ENCODE measurements around the gene FAM162A. TPM values are rescaled to one million over a fixed set of nuclear protein-coding genes. Genes with fewer than 3 reads are reported as not detected.

The FAM162A gene
- total RNA-seq (2014; rRNA removed; shearing (Covaris generic)) = 28.5 and 50.6 TPM in 2 replicates

GRCh38 chr3:122383771-122384697 is at the start of gene FAM162A:
FAM162A (plus strand) TSS chr3:122384182; CDS start chr3:122384266, 84 bp downstream.

GRCh38 chr3:122382888-122383666 is 905 bp upstream of the FAM162A start, which contains the start of gene MIX23:
MIX23 (minus strand) TSS chr3:122383231; CDS start chr3:122383224, 7 bp downstream.

GRCh38 chr3:122415762-122416654 is 32.0 kb downstream of the FAM162A start, which contains the start of gene WDR5B:
WDR5B (minus strand) TSS chr3:122416062; CDS start chr3:122415528, 534 bp downstream.

Small RNA genes within 50 kb of the gene (small RNA-seq; reads per million reads assigned to genes)
- not detected for gene AC083798.1

Other genes with a start within 250 kb of the FAM162A start
- not detected in 2 replicates for gene CASR, start 200.5 kb upstream of the FAM162A start, total RNA-seq (2014; rRNA removed; shearing (Covaris generic))
- gene CSTA, start 58.9 kb upstream of the FAM162A start, total RNA-seq (2014; rRNA removed; shearing (Covaris generic)) = not detected in 2 replicates
- 92.6 and 114 TPM in 2 replicates for gene MIX23, start 951 bp upstream of the FAM162A start, total RNA-seq (2014; rRNA removed; shearing (Covaris generic))
- gene WDR5B, start 31.9 kb downstream of the FAM162A start, total RNA-seq (2014; rRNA removed; shearing (Covaris generic)) = 3.5 and 4.3 TPM in 2 replicates
- gene KPNA1, start 130.8 kb downstream of the FAM162A start, total RNA-seq (2014; rRNA removed; shearing (Covaris generic)) = 22.9 and 24.0 TPM in 2 replicates
- 7.2 and 7.6 TPM in 2 replicates for gene PARP9, start 180.1 kb downstream of the FAM162A start, total RNA-seq (2014; rRNA removed; shearing (Covaris generic))
- 11.8 and 12.4 TPM in 2 replicates for gene DTX3L, start 180.2 kb downstream of the FAM162A start, total RNA-seq (2014; rRNA removed; shearing (Covaris generic))
- gene PARP15, start 193.5 kb downstream of the FAM162A start, total RNA-seq (2014; rRNA removed; shearing (Covaris generic)) = not detected in 2 replicates

Measured in A375 (cell line).